Mesodermal cell (in vitro differentiated cells): ENCODE data around the gene MTHFD2L.

Experiments used
- H3K27ac ChIP-seq: 2 replicates; pipeline ENCODE4 v1.7.0; 2013; ENCODE audit warnings: mild to moderate bottlenecking, low read depth, low read length, moderate library complexity; ENCODE audit not compliant: severe bottlenecking
- H3K36me3 ChIP-seq: 2 replicates; pipeline ENCODE4 v1.7.1; 2013; ENCODE audit warnings: mild to moderate bottlenecking, low read length, moderate library complexity; ENCODE audit not compliant: control insufficient read depth, insufficient read depth
- H3K4me1 ChIP-seq: one replicate; pipeline ENCODE4 v1.7.1; 2013; ENCODE audit warnings: mild to moderate bottlenecking, low read length; ENCODE audit not compliant: insufficient read depth, control insufficient read depth, poor library complexity, severe bottlenecking
- H3K4me3 ChIP-seq: 2 replicates; pipeline ENCODE4 v1.7.0; 2013; ENCODE audit warnings: low read length, control low read depth, mild to moderate bottlenecking; ENCODE audit not compliant: insufficient read depth, poor library complexity, severe bottlenecking; ENCODE audit errors: extremely low read depth
- H3K9me3 ChIP-seq: 2 replicates; pipeline ENCODE4 v1.7.1; 2013; ENCODE audit warnings: mild to moderate bottlenecking, low read length, moderate library complexity; ENCODE audit not compliant: control insufficient read depth
- WGBS, 2 experiments: methylation state at CpG; one replicate each; pipeline ENCODE4 v1.1.5; 2013; ENCODE audit warnings: missing lambda C conversion rate in 2 of 2; ENCODE audit not compliant: insufficient coverage in 2 of 2; 5-methylcytosine and 5-hydroxymethylcytosine counted together

MTHFD2L gene

DNA sequence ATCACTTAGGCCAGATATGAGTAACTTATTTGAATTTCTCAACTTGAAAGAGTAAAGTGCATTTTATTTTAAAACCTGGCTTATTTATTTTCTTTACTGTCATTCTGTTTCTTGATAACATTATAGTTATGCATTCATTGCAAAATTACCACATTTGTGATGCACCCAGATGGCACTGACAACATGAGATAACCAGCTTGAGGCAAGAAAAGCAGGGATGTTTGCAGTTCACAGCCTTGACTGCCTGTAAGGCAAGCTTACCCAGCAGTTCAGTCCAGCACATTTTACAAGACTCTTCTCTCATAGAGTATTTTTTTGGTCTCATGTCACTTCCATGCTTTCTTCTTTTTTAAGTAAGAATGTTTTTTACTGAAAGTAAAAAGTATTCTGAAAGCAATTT lies 125.0 kb downstream of the MTHFD2L start:
- peaks cover 3% of the 10 kb centered on the region for H3K4me1 ChIP-seq
- no peaks in the 10 kb centered on the region for H3K36me3 ChIP-seq
- no peak overlapping the region for H3K27ac ChIP-seq
- H3K9me3 ChIP-seq: no peaks in the 10 kb centered on the region
- H3K4me3 ChIP-seq: no peak overlapping the region

DNA sequence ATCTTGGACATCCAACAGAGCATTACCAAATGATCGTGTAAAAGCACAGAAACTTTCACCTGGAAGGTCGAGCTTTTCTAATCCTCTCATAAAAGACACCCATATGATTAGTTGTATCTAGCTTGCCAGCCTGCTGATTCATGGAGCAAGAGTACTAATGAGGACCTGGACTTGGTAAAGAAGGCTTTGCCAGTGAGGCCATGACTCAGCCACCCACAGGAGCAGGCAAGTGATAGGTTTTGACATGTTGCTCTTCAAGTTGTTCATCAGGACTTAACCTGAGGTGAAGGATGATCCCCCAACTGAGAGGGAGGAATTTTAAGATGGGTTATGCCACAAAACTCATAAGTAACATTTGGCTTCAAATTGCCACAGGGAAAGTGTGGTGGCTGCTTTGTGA lies 125.7 kb downstream of the MTHFD2L start:
- Histone ChIP-seq H3K27ac (no peak overlapping the region), H3K4me1 (peaks cover 3% of the 10 kb centered on the region), H3K36me3 (no peaks in the 10 kb centered on the region), H3K9me3 (no peaks in the 10 kb centered on the region), H3K4me3 (no peak overlapping the region)
- 100% methylated on average over 1 of the region's 2 CpGs; no CpG with 5 or more reads in 1 of the 2 experiments for WGBS, 2 experiments

DNA sequence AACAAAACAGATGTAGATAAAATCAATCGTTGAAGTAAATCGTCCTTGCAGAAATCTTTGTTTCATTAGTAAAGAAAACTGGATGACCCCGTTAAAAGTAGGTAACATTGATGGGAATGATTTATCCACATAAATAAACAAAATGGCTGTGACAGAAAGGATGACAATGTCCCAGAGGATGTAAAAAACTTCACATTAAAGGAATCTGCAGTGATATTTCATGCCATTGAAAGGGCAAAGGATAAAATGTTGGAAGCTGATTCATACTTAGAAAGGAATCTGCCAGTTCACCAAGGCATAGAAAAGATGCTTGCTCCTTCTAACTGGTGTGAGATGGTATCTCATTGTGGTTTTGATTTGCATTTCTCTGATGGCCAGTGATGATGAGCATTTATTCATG lies 126.1 kb downstream of the MTHFD2L start:
- Histone ChIP-seq H3K9me3 (no peaks in the 10 kb centered on the region), H3K36me3 (no peaks in the 10 kb centered on the region), H3K27ac (no peak overlapping the region), H3K4me1 (peaks cover 3% of the 10 kb centered on the region), H3K4me3 (no peak overlapping the region)
- WGBS, 2 experiments: no CpG with 5 or more reads among the region's 3 CpGs

DNA sequence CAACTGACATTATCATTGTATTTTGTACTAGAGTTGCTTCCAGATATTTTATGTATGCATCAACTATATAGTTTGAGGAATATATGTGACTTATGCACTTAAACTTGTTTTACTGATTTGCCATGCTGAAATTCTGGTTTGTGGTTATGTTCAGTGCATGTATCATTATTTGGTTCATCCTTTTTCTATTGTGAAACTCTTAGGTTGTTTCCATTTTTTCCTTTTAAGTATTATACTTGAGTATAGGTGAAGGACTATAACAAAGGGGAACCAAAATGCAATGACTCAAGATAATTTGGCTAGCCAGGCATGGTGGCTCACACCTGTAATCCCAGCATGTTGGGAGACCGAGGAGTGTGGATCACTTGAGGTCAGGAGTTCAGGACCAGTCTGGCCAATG lies 129.2 kb downstream of the MTHFD2L start:
- Histone ChIP-seq H3K9me3 (no peaks in the 10 kb centered on the region), H3K27ac (no peak overlapping the region), H3K4me3 (no peak overlapping the region), H3K36me3 (no peaks in the 10 kb centered on the region), H3K4me1 (peaks cover 3% of the 10 kb centered on the region)
- WGBS, 2 experiments: 90% methylated on average over 1 of the region's 1 CpG; no CpG with 5 or more reads in 1 of the 2 experiments

DNA sequence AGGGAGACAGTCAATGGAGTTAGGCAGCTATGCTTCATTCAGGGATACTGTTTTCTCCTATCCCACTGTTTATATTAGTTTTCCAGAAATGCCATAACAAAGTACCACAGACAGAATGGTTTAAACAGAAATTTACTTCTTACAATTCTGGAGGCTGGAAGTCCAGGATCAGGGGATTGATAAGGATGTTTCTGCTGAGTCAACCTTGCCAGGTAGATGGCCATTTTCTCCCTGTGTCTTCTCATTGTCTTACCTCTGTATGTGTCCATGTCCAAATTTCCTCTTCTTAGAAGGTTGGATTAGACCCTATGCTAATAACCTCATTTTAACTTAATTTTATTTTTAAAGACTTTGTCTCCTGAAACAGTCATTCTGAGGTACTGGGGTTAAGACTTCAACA lies 129.9 kb downstream of the MTHFD2L start:
- no peak overlapping the region for H3K4me3 ChIP-seq
- H3K27ac ChIP-seq: no peak overlapping the region
- H3K36me3 ChIP-seq: no peaks in the 10 kb centered on the region
- H3K9me3 ChIP-seq: no peaks in the 10 kb centered on the region
- H3K4me1 ChIP-seq: peaks cover 3% of the 10 kb centered on the region

DNA sequence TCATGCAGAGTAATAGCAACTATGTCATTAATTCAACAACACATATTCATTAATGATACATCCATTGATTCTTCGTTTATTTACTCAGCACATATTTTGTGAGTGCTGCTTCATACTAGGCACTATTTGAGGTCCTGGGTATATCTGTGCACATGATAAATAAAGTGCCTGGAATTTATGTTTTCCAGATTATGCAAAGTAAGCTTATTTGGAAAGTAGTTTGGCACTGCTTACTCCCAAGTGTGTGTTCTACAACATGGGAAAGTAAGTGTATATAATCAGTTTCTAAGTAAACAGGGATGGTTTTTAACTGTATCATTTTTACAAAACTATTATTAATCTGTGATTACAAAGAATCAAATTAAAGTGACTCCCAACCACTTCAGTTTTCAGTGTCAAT lies 133.6 kb downstream of the MTHFD2L start:
- Histone ChIP-seq H3K9me3 (no peaks in the 10 kb centered on the region), H3K36me3 (no peaks in the 10 kb centered on the region), H3K4me3 (no peak overlapping the region), H3K27ac (no peak overlapping the region), H3K4me1 (no peaks in the 10 kb centered on the region)
- no CpG with 5 or more reads among the region's 1 CpG for WGBS, 2 experiments

DNA sequence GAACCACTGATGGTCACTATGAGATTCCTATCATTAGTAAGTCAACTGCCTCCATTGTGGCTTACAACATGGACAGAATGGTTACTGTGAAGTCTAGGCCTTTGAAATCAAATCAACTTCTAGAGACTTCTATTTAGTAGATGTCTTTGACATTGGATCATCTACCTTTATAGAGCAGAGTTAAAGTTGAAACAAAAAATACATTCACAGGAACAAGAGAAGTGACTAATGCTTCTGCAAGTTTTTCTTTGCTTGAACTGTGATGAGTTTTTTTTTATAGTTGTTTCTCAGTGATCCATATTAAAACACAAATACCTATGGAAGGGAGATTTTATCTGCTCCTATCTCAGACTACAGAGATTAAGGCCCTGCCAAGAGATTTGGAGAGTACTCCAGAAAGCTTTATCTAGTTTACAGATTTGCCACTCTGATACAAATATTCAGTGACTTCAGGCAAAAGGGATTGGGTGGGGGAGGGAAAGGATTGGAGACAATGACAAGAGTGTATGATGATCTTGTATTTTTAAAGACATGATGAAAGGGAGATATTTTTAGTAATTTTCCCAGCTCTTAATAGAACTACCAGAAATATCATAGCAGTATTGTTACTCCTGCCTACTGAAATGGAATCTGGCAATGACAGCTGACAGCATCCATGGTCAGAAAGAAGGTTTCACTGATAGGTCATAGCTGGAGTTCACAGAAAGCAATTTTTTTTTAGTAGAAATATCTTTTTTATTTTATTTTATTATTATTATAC lies 134.4 kb downstream of the MTHFD2L start:
- no peak overlapping the region for H3K27ac ChIP-seq
- no peaks in the 10 kb centered on the region for H3K4me1 ChIP-seq

DNA sequence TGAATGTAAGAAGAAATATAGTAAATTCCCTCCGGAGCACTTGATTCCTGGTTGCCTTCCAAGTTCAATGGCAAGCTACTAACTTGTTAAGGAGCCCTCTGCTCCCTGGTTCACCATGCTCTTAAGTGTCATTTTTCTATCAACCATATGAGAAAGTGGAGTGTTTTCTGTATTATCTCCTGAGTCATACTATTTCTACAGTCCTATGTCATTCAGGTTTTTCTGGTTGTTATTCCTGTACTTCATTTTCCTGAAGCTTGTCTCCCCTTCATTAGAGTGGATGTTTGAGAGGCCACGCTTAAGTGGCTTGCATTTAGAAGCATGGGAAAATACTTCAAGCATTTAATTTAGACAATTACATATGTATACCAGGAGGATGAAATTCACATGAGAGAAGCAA lies 135.6 kb downstream of the MTHFD2L start:
- no peaks in the 10 kb centered on the region for H3K36me3 ChIP-seq
- H3K4me1 ChIP-seq: no peaks in the 10 kb centered on the region
- WGBS, 2 experiments: no CpG with 5 or more reads among the region's 2 CpGs
- H3K4me3 ChIP-seq: no peak overlapping the region
- no peak overlapping the region for H3K27ac ChIP-seq
- H3K9me3 ChIP-seq: no peaks in the 10 kb centered on the region

More for the DNA sequence above, 134.4 kb downstream of the MTHFD2L start:
- Histone ChIP-seq H3K4me3 (no peak overlapping the region), H3K36me3 (no peaks in the 10 kb centered on the region), H3K9me3 (no peaks in the 10 kb centered on the region)

DNA sequence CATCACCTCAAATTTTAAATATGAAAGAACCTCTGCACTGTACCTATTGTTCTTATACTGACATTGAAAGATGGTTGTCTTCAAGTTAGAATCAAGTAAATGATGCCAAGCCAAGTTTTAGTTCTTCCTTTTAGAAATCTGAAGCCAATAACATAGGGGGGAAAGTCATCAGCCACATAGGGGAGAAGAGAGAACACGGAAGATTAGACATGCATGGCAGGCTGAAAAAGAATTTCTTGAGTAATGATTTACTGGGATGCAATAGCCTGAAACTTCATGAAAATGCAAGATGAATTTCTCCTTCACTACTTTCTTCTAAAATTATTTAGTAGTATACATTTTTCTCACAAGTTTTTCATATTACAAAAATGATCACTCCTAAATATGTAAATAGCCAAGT lies 136.8 kb downstream of the MTHFD2L start:
- no peaks in the 10 kb centered on the region for H3K4me1 ChIP-seq
- no peaks in the 10 kb centered on the region for H3K9me3 ChIP-seq
- H3K4me3 ChIP-seq: no peak overlapping the region
- no peak overlapping the region for H3K27ac ChIP-seq
- no peaks in the 10 kb centered on the region for H3K36me3 ChIP-seq
- WGBS, 2 experiments: 60% methylated on average over 1 of the region's 1 CpG; no CpG with 5 or more reads in 1 of the 2 experiments

DNA sequence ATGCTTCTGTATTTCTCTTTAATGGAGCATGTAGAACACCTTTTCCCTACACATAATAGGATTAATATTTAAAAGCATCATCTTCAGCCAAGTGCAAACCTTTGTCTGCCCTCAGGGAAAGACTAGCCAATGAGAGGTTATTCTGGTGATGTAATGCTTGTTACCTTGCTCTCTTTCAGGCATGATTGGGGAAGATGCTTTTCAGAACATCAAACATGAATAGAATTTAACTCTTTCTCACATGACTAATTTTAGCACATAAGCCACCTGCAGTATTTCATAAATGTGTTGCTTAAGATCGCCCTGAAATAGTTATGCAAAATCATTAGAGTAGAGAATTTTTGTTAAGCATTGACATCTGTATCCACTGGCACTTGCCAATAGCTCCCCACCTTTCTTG lies 139.6 kb downstream of the MTHFD2L start:
- no peak overlapping the region for H3K4me3 ChIP-seq
- H3K4me1 ChIP-seq: no peaks in the 10 kb centered on the region
- H3K27ac ChIP-seq: no peak overlapping the region
- H3K36me3 ChIP-seq: no peaks in the 10 kb centered on the region
- WGBS, 2 experiments: no CpG with 5 or more reads among the region's 1 CpG
- H3K9me3 ChIP-seq: no peaks in the 10 kb centered on the region

DNA sequence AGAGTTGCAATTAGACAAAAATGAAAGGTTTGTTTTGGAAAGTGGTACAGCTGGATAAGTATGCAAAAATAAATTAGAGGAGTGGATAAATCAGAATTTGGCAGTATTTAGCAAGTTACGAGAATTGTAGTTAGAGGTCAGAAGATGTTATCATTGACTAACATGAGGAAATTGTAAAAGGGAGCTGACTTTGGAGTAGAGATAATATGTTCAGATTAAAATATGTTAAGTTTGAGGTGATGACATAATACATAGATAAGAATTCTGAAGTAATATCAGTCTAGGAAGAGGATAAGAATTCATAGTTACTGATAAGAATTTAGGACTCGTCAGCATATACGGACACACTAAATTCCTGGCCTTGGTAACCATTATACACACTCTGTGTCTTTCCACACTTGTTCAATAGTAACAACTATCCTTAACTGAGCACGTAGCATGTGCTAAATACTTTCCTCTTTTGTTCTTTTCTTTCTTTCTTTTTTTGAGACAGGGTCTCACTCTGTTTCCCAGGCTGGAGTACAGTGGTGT lies 146.2 kb downstream of the MTHFD2L start:
- H3K36me3 ChIP-seq: no peaks in the 10 kb centered on the region
- H3K4me1 ChIP-seq: no peaks in the 10 kb centered on the region
- no peak overlapping the region for H3K4me3 ChIP-seq
- no peaks in the 10 kb centered on the region for H3K9me3 ChIP-seq
- no peak overlapping the region for H3K27ac ChIP-seq
- 90 to 97% methylated on average over 4 of the region's 4 CpGs for WGBS, 2 experiments
